ENCODE measurements around the gene TPR.

DNA sequence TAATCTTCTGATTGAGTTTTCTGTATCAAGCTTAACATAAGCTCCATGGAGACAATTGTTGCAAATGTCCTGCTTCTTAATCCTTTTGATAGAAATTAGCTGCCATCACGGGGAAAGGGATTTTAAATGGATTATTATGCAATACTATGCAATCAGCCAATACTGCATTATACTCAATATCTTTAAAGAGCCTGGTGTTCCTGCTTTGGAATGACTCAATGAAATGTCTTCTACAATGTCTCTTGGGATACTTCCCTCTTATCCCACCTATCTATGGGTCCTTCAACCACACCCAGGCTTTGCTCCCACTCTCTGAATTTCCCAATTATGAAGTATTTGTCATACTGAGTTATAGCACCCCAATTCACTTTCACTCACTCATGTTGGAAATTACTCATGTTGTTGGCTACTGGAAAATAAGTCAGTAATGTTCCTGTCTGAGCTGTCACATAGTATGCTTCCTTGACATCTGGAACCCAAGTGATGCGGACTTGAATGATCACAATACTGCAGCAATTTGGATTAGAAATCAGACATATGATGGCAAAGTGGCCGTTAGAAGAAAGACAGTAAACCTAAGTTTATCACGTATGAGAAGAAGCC lies 85.0 kb downstream of the TPR start:
- TF ChIP-seq EP300 (IDR thresholded peaks at IDR 0.05; ENCODE audit: borderline replicate concordance in 1 of 2, low read depth in 2 of 2, low read length in 2 of 2), result no peak
- TF ChIP-seq, protein P1, sequence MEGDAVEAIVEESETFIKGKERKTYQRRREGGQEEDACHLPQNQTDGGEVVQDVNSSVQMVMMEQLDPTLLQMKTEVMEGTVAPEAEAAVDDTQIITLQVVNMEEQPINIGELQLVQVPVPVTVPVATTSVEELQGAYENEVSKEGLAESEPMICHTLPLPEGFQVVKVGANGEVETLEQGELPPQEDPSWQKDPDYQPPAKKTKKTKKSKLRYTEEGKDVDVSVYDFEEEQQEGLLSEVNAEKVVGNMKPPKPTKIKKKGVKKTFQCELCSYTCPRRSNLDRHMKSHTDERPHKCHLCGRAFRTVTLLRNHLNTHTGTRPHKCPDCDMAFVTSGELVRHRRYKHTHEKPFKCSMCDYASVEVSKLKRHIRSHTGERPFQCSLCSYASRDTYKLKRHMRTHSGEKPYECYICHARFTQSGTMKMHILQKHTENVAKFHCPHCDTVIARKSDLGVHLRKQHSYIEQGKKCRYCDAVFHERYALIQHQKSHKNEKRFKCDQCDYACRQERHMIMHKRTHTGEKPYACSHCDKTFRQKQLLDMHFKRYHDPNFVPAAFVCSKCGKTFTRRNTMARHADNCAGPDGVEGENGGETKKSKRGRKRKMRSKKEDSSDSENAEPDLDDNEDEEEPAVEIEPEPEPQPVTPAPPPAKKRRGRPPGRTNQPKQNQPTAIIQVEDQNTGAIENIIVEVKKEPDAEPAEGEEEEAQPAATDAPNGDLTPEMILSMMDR (IDR thresholded peaks at IDR 0.05; ENCODE audit: control extremely low read depth in 1 of 3, insufficient read depth in 1 of 3, low read depth in 1 of 3, low read length in 3 of 3), result no peak
- TF ChIP-seq, protein P2, sequence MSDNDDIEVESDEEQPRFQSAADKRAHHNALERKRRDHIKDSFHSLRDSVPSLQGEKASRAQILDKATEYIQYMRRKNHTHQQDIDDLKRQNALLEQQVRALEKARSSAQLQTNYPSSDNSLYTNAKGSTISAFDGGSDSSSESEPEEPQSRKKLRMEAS (IDR thresholded peaks at IDR 0.05), result no peak
